H1 (cell line): ENCODE data around the gene ENOSF1. TPM values are rescaled to one million over a fixed set of nuclear protein-coding genes. Genes with fewer than 3 reads are reported as not detected.

Source experiments
- CTCF ChIA-PET: fragments of 300-600 bp; sonication (Branson Sonifier 250); formaldehyde crosslinking; loops from one replicate; lab custom pipeline; 2021; ENCODE audit not compliant: partially characterized antibody; lab: Charles Lee
- POLR2A ChIA-PET: fragments of 300-600 bp; sonication (Branson Sonifier 250); formaldehyde crosslinking; loops from one replicate; lab custom pipeline; 2021; ENCODE audit warnings: inconsistent platforms; ENCODE audit not compliant: partially characterized antibody; lab: Charles Lee
- DNase-seq, 2 experiments: peaks; one replicate each; pipeline versions ENCODE4 v3.0.0 to v3.0.0-alpha.2; 2010 to 2022; ENCODE audit warnings: low spot score in 2 of 2, low read depth in 1 of 2, mixed read lengths in 1 of 2
- FAIRE-seq: peaks from 2 replicates; lab custom pipeline; 2011; peaks lifted over from hg19 to GRCh38; lab: Jason Lieb, UNC
- H2AFZ ChIP-seq: 2 replicates; pipeline ENCODE4 v1.8.1; 2012; ENCODE audit warnings: low read length, inconsistent platforms
- H2AK5ac ChIP-seq: 2 replicates; pipeline ENCODE4 v1.6.1; 2013; ENCODE audit warnings: low read depth, low read length
- H2BK120ac ChIP-seq: replicated peaks from 2 replicates; pipeline ENCODE3; 2013; ENCODE audit warnings: low read depth, low read length, inconsistent platforms
- H2BK12ac ChIP-seq: 2 replicates; pipeline ENCODE4 v1.6.1; 2013; ENCODE audit warnings: low read depth, low read length
- H2BK15ac ChIP-seq: 2 replicates; pipeline ENCODE4 v1.6.1; 2013; ENCODE audit warnings: low read length
- H2BK20ac ChIP-seq: 2 replicates; pipeline ENCODE4 v1.6.1; 2013; ENCODE audit warnings: low read length
- H2BK5ac ChIP-seq: 2 replicates; pipeline ENCODE4 v1.6.1; 2013; ENCODE audit warnings: low read depth, low read length
- H3K14ac ChIP-seq: 2 replicates; pipeline ENCODE4 v1.6.1; 2013; ENCODE audit warnings: inconsistent platforms; ENCODE audit not compliant: insufficient read length
- H3K18ac ChIP-seq: 2 replicates; pipeline ENCODE4 v1.6.1; 2013; ENCODE audit warnings: low read length; ENCODE audit errors: extremely low read depth
- H3K23ac ChIP-seq: 2 replicates; pipeline ENCODE4 v1.6.1; 2013; ENCODE audit warnings: inconsistent platforms; ENCODE audit not compliant: insufficient read length
- H3K23me2 ChIP-seq: 2 replicates; pipeline ENCODE4 v1.6.1; 2013; ENCODE audit warnings: low read depth, low read length
- H3K27ac ChIP-seq: 2 replicates; pipeline ENCODE4 v1.6.1; 2011; ENCODE audit warnings: low read depth, low read length, inconsistent platforms
- H3K27me3 ChIP-seq, 4 experiments: replicated peaks in 1 of 4; 1 replicate in 1 of 4; 2 replicates in 3 of 4; pipeline versions ENCODE4 v1.6.1 to v1.8.1; 2011 to 2013; ENCODE audit warnings: low read length in 3 of 4, mild to moderate bottlenecking in 3 of 4, inconsistent platforms in 2 of 4, mixed read lengths in 2 of 4, moderate library complexity in 1 of 4; ENCODE audit not compliant: control insufficient read depth in 3 of 4, insufficient read depth in 3 of 4; ENCODE audit errors: extremely low read depth in 1 of 4
- H3K36me3 ChIP-seq, 4 experiments: 2 replicates each; pipeline versions ENCODE4 v1.6.1 to v1.8.1; 2011 to 2013; ENCODE audit warnings: mild to moderate bottlenecking in 4 of 4, low read length in 3 of 4, moderate library complexity in 2 of 4, control low read depth in 1 of 4, inconsistent platforms in 1 of 4; ENCODE audit not compliant: insufficient read depth in 4 of 4, control insufficient read depth in 2 of 4
- H3K4ac ChIP-seq: replicated peaks from 2 replicates; pipeline ENCODE3; 2013; ENCODE audit warnings: low read length, low read depth, mixed read lengths, inconsistent platforms; ENCODE audit not compliant: insufficient read length
- H3K4me1 ChIP-seq, 4 experiments: replicated peaks in 1 of 4; 1 replicate in 1 of 4; 2 replicates in 3 of 4; pipeline versions ENCODE4 v1.6.1 to v1.8.1; 2011 to 2013; ENCODE audit warnings: low read length in 3 of 4, inconsistent platforms in 2 of 4, mixed read lengths in 1 of 4; ENCODE audit not compliant: insufficient read depth in 4 of 4, control insufficient read depth in 3 of 4
- H3K4me2 ChIP-seq, 2 experiments: 2 replicates each; pipeline versions ENCODE4 v1.6.1 to v1.8.1; 2011 to 2013; ENCODE audit warnings: low read depth in 2 of 2, low read length in 2 of 2, control low read depth in 1 of 2, inconsistent platforms in 1 of 2, mild to moderate bottlenecking in 1 of 2; ENCODE audit not compliant: insufficient read depth in 1 of 2
- H3K4me3 ChIP-seq, 4 experiments: fragments of 200-600, 300-600 bp in 1 of 4; sonication (generic), shearing (Covaris generic), sonication (Bioruptor Twin) in 1 of 4; 2 replicates each; pipeline versions ENCODE4 v1.5.1 to v1.8.1; 2011 to 2016; ENCODE audit warnings: low read length in 4 of 4, low read depth in 3 of 4, control low read depth in 2 of 4, inconsistent platforms in 2 of 4, mild to moderate bottlenecking in 2 of 4, mixed read lengths in 1 of 4, moderate library complexity in 1 of 4; ENCODE audit not compliant: insufficient read depth in 2 of 4; ENCODE audit errors: extremely low read depth in 1 of 4
- H3K56ac ChIP-seq: replicated peaks from 2 replicates; pipeline ENCODE3; 2013; ENCODE audit warnings: low read depth, mild to moderate bottlenecking, mixed read lengths, low read length, inconsistent platforms; ENCODE audit not compliant: insufficient read length
- H3K79me1 ChIP-seq: 2 replicates; pipeline ENCODE4 v1.6.1; 2013; ENCODE audit warnings: low read depth, low read length, control low read depth
- H3K79me2 ChIP-seq, 2 experiments: 2 replicates each; pipeline versions ENCODE4 v1.6.1 to v1.8.1; 2012 to 2013; ENCODE audit warnings: low read length in 2 of 2, mild to moderate bottlenecking in 2 of 2, inconsistent platforms in 1 of 2; ENCODE audit not compliant: insufficient read depth in 2 of 2, control insufficient read depth in 1 of 2
- H3K9ac ChIP-seq, 4 experiments: replicated peaks in 1 of 4; 1 replicate in 1 of 4; 2 replicates in 3 of 4; pipeline versions ENCODE4 v1.6.1 to v1.8.1; 2011 to 2013; ENCODE audit warnings: low read depth in 3 of 4, low read length in 3 of 4, control low read depth in 2 of 4, mild to moderate bottlenecking in 2 of 4, moderate library complexity in 2 of 4, inconsistent platforms in 1 of 4; ENCODE audit errors: extremely low read depth in 1 of 4
- H3K9me3 ChIP-seq, 2 experiments: 2 replicates each; pipeline versions ENCODE4 v1.6.1 to v1.8.1; 2012 to 2013; ENCODE audit warnings: mild to moderate bottlenecking in 2 of 2, moderate library complexity in 2 of 2, control low read depth in 1 of 2, inconsistent platforms in 1 of 2, low read depth in 1 of 2, low read length in 1 of 2, mixed read lengths in 1 of 2; ENCODE audit not compliant: insufficient read depth in 2 of 2
- H4K20me1 ChIP-seq, 2 experiments: replicated peaks in 1 of 2; 2 replicates each; pipeline versions ENCODE3 to v1.8.1; 2011 to 2013; ENCODE audit warnings: inconsistent platforms in 2 of 2, low read length in 2 of 2, mild to moderate bottlenecking in 1 of 2; ENCODE audit not compliant: insufficient read depth in 2 of 2, control insufficient read depth in 1 of 2
- H4K5ac ChIP-seq: 2 replicates; pipeline ENCODE4 v1.6.1; 2013; ENCODE audit warnings: low read length, low read depth, mixed read lengths, inconsistent platforms; ENCODE audit not compliant: insufficient read length
- H4K8ac ChIP-seq: 2 replicates; pipeline ENCODE4 v1.8.0; 2013; ENCODE audit warnings: mild to moderate bottlenecking, moderate library complexity, low read length, inconsistent platforms; ENCODE audit not compliant: insufficient read depth; ENCODE audit errors: extremely low read depth
- H4K91ac ChIP-seq: replicated peaks from 2 replicates; pipeline ENCODE3; 2013; ENCODE audit warnings: low read length, mixed read lengths, inconsistent platforms; ENCODE audit not compliant: insufficient read length
- GABPA ChIP-seq: IDR thresholded peaks from 2 replicates; pipeline ENCODE4 v1.6.1; 2011; ENCODE audit warnings: mild to moderate bottlenecking, low read length, moderate library complexity, borderline replicate concordance; ENCODE audit not compliant: insufficient read depth
- POLR2AphosphoS5 ChIP-seq: IDR thresholded peaks from 2 replicates; pipeline ENCODE4 v1.6.1; 2011; ENCODE audit warnings: low read depth, low read length
- RAD21 ChIP-seq, 2 experiments: IDR thresholded peaks in 1 of 2; conservative IDR thresholded peaks in 1 of 2; 2 replicates each; pipeline ENCODE4 v1.6.1; 2011; ENCODE audit warnings: low read depth in 2 of 2, low read length in 2 of 2, improper control_type of control experiment in 1 of 2, inconsistent platforms in 1 of 2, mild to moderate bottlenecking in 1 of 2, moderate library complexity in 1 of 2
- SIRT6 ChIP-seq: IDR thresholded peaks from one replicate; pipeline ENCODE4 v1.7.1; 2012; ENCODE audit warnings: low read length, inconsistent platforms
- SRF ChIP-seq: IDR thresholded peaks from 2 replicates; pipeline ENCODE4 v1.6.1; 2011; ENCODE audit warnings: mild to moderate bottlenecking, low read depth, low read length, moderate library complexity
- TAF1 ChIP-seq: IDR thresholded peaks from 2 replicates; pipeline ENCODE4 v1.6.1; 2011; ENCODE audit warnings: mild to moderate bottlenecking, low read depth, low read length
- WGBS, 2 experiments: shearing (Covaris generic) in 1 of 2; methylation state at CpG; one replicate each; pipeline versions ENCODE4 v1.1.6 to v1.1.7; 2013 to 2015; ENCODE audit warnings: low lambda C conversion rate in 2 of 2, mixed read lengths in 2 of 2, inconsistent platforms in 1 of 2, low coverage in 1 of 2, missing lambda C conversion rate in 1 of 2; ENCODE audit not compliant: insufficient replicate concordance in 2 of 2, insufficient coverage in 1 of 2, insufficient read length in 1 of 2; ENCODE audit errors: extremely low coverage in 1 of 2, missing lambda C conversion rate in 1 of 2; 5-methylcytosine and 5-hydroxymethylcytosine counted together
- polyA plus RNA-seq, 7 experiments: library from polyadenylated mRNA; depleted of rRNA in 3 of 7; stranded (reverse) in 5 of 7; unstranded in 2 of 7; fragments of >200 nt in 5 of 7; fragments of 200-250 nt in 2 of 7; gene quantifications; 1 replicate in 5 of 7; 2 replicates in 1 of 7; 4 replicates in 1 of 7; pipeline versions ENCODE4 v1.2.1 to v1.2.3, GENCODE V29; 2011 to 2013; ENCODE audit warnings: missing spikeins in 2 of 7, mixed read lengths in 2 of 7
- total RNA-seq: library from RNA; stranded (reverse); fragmentation: NEBNext Ultra II Directional; extraction: Animal tissue kit (Norgen Biotek cat#: 25700); gene quantifications from 2 replicates; pipeline ENCODE4 v1.2.1, GENCODE V29; 2021
- TF ChIP-seq, protein P1 (sequence below), 3 experiments: IDR thresholded peaks; 1 replicate in 2 of 3; 2 replicates in 1 of 3; pipeline versions ENCODE4 v1.5.1 to v1.6.1; 2011; ENCODE audit warnings: low read length in 3 of 3, mild to moderate bottlenecking in 3 of 3, inconsistent platforms in 2 of 3, low read depth in 1 of 3, moderate library complexity in 1 of 3; ENCODE audit not compliant: insufficient read depth in 1 of 3; ENCODE audit errors: control extremely low read depth in 1 of 3

Gene ENOSF1
- total and polyA plus RNA-seq, 2 of the 8 experiments (the other 6 are each of a cell fraction or from before 2014, with no cell fraction given), result 15.4 to 26.4 TPM

DNA sequence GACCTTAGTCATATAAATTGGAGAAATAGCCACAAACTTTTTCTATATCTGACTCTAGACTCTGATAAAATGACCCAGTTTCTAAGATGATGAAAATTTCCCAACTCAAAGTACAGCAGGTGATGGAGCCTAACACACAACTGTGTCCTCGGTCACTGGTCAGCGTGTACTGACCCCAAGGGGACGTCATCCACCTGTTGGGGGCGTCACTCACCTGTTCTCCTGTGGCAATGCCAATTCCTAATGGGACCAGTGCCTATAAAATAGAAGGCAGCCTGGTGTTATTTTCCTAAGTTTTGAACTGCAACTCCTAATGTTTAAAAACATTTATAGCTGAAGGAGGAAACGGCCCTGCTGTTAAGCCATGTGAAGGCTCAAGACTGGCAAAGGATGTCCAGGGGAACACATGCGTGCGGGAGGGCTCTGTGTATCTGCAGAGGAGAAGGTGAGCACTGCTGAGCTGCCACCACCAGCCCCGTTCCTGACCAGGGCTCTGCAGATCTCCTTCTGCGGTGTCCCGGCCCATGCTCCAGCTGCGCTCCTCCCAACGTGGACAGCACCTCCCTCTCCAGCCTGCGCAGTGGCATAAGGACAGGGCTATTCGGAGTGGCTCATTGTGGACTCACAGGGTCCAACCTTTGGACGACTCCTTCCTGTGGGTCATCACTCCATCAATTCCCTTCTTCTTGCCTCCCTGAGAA lies 33.8 kb downstream of the ENOSF1 start:
- Histone ChIP-seq H3K36me3 (peaks cover 9 to 47% (median 25%) of the 10 kb centered on the region in 4 experiments; a peak in 6 of 8 replicates), H3K14ac (no peak overlapping the region), H3K23me2 (no peaks in the 10 kb centered on the region)
- TF ChIP-seq RAD21 (IDR thresholded peaks at IDR 0.05 in 1 of 2, conservative IDR thresholded peaks at IDR 0.05 in 1 of 2; ENCODE audit: low read depth in 2 of 2, low read length in 2 of 2) (peak; percentile 49 to 58), SRF (no peak), GABPA (no peak), SIRT6 (no peak), TAF1 (no peak), POLR2AphosphoS5 (peak; percentile 40; the same call in 1 of the 2 replicates)
- TF ChIP-seq, protein P1, sequence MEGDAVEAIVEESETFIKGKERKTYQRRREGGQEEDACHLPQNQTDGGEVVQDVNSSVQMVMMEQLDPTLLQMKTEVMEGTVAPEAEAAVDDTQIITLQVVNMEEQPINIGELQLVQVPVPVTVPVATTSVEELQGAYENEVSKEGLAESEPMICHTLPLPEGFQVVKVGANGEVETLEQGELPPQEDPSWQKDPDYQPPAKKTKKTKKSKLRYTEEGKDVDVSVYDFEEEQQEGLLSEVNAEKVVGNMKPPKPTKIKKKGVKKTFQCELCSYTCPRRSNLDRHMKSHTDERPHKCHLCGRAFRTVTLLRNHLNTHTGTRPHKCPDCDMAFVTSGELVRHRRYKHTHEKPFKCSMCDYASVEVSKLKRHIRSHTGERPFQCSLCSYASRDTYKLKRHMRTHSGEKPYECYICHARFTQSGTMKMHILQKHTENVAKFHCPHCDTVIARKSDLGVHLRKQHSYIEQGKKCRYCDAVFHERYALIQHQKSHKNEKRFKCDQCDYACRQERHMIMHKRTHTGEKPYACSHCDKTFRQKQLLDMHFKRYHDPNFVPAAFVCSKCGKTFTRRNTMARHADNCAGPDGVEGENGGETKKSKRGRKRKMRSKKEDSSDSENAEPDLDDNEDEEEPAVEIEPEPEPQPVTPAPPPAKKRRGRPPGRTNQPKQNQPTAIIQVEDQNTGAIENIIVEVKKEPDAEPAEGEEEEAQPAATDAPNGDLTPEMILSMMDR (IDR thresholded peaks at IDR 0.05; ENCODE audit: control extremely low read depth in 1 of 3, insufficient read depth in 1 of 3, low read depth in 1 of 3, low read length in 3 of 3), result peak; percentile 35 to 67 (median 51)
- TF ChIP-seq, all 59 proteins: peak for 3
- H3K56ac ChIP-seq, result no peak overlapping the region
- H2AFZ ChIP-seq, result no peak overlapping the region
- no peaks in the 10 kb centered on the region for H3K27me3 ChIP-seq
- 92% methylated on average over 15 of the region's 15 CpGs; no CpG with 5 or more reads in 1 of the 2 experiments for WGBS, 2 experiments
- no peaks in the 10 kb centered on the region for H3K79me2 ChIP-seq
- H4K91ac ChIP-seq, result no peak overlapping the region
- H2BK12ac ChIP-seq, result no peak overlapping the region
- no peaks in the 10 kb centered on the region for H3K79me1 ChIP-seq
- H2BK120ac ChIP-seq, result no peak overlapping the region
- peaks cover 2 to 4% of the 10 kb centered on the region in 2 experiments for H4K20me1 ChIP-seq
- ChIA-PET POLR2A (interaction anchor here (0.6 to 1.8 kb wide), 3 partner anchors 8 to 23 kb away, joined by 3 to 8 read pairs (median 3); no protein-coding TSS in a partner anchor), CTCF (interaction anchor here (0.7 to 5.0 kb wide), 19 partner anchors 11 to 198 kb away, joined by 3 to 37 read pairs (median 4); no protein-coding TSS in a partner anchor)
- H3K27ac ChIP-seq, result no peak overlapping the region
- no peak for FAIRE-seq
- no peak overlapping the region for H2BK5ac ChIP-seq
- H3K4me3 ChIP-seq, result no peak overlapping the region
- no peak overlapping the region for H2BK20ac ChIP-seq
- H4K5ac ChIP-seq, result no peak overlapping the region
- no peak overlapping the region for H3K18ac ChIP-seq
- H3K4me1 ChIP-seq, result no peaks in the 10 kb centered on the region
- no peaks in the 10 kb centered on the region for H3K9me3 ChIP-seq
- DNase-seq, result no peak
- no peak overlapping the region for H4K8ac ChIP-seq
- no peak overlapping the region for H3K23ac ChIP-seq
- no peak overlapping the region for H2BK15ac ChIP-seq
- H3K9ac ChIP-seq, result no peak overlapping the region
- H3K4ac ChIP-seq, result no peak overlapping the region
- no peak overlapping the region for H2AK5ac ChIP-seq
- H3K4me2 ChIP-seq, result no peak overlapping the region
